ENCODE data around the gene TMBIM1.

TMBIM1 gene

GRCh38 chr2:218257390-218257981 is 34.8 kb downstream of the TMBIM1 start:
- no peak for DNase-seq (ENCODE audit: low read depth)

GRCh38 chr2:218256612-218257350 is 35.5 kb downstream of the TMBIM1 start:
- DNase-seq (ENCODE audit: low read depth), result no peak

- DNase-seq (ENCODE audit: low read depth), result peak; percentile 29
These were observed 36.9 kb downstream of the TMBIM1 start for GRCh38 chr2:218255446-218255845.

- no peak for DNase-seq (ENCODE audit: low read depth)
These were observed 39.1 kb downstream of the TMBIM1 start for GRCh38 chr2:218253232-218253625.

- DNase-seq (ENCODE audit: low read depth), result no peak
These were observed 39.6 kb downstream of the TMBIM1 start for GRCh38 chr2:218252509-218253231.

GRCh38 chr2:218249691-218250090 is 42.6 kb downstream of the TMBIM1 start:
- DNase-seq (ENCODE audit: low read depth), result no peak

- DNase-seq (ENCODE audit: low read depth), result no peak
These were observed 47.1 kb downstream of the TMBIM1 start for GRCh38 chr2:218245214-218245613.

GRCh38 chr2:218244665-218245064 is 47.6 kb downstream of the TMBIM1 start:
- no peak for DNase-seq (ENCODE audit: low read depth)

- DNase-seq (ENCODE audit: low read depth), result no peak
These were observed 48.1 kb downstream of the TMBIM1 start for GRCh38 chr2:218244204-218244603.

- DNase-seq (ENCODE audit: low read depth), result no peak
These were observed 53.4 kb downstream of the TMBIM1 start for GRCh38 chr2:218238887-218239286.

GRCh38 chr2:218236829-218237228 is 55.5 kb downstream of the TMBIM1 start:
- no peak for DNase-seq (ENCODE audit: low read depth)

- no peak for DNase-seq (ENCODE audit: low read depth)
These were observed 57.3 kb downstream of the TMBIM1 start for GRCh38 chr2:218235017-218235416.

- DNase-seq (ENCODE audit: low read depth), result no peak
These were observed 57.8 kb downstream of the TMBIM1 start for GRCh38 chr2:218234521-218234920.

GRCh38 chr2:218233543-218233942 is 58.8 kb downstream of the TMBIM1 start:
- no peak for DNase-seq (ENCODE audit: low read depth)

- DNase-seq (ENCODE audit: low read depth), result no peak
These were observed 61.4 kb downstream of the TMBIM1 start for GRCh38 chr2:218230882-218231281.

- DNase-seq (ENCODE audit: low read depth), result no peak
These were observed 62.5 kb downstream of the TMBIM1 start for GRCh38 chr2:218229851-218230250.

GRCh38 chr2:218229239-218229638 is 63.1 kb downstream of the TMBIM1 start:
- peak; percentile 49 for DNase-seq (ENCODE audit: low read depth)

- DNase-seq (ENCODE audit: low read depth), result no peak
These were observed 63.8 kb downstream of the TMBIM1 start for GRCh38 chr2:218228366-218229090.

GRCh38 chr2:218226903-218227302 is 65.4 kb downstream of the TMBIM1 start:
- DNase-seq (ENCODE audit: low read depth), result no peak

Data from fibroblast of gingiva (primary cell).